Activated T-helper 1 cell treated with Interleukin-2 at 50 U/mL for 16 hours (primary cell): ENCODE data around the gene MAGI2.

Source experiments
- DNase-seq: peaks from one replicate; pipeline ENCODE4 v3.0.0-alpha.2; 2020; ENCODE audit warnings: low read depth

The MAGI2 gene

DNA sequence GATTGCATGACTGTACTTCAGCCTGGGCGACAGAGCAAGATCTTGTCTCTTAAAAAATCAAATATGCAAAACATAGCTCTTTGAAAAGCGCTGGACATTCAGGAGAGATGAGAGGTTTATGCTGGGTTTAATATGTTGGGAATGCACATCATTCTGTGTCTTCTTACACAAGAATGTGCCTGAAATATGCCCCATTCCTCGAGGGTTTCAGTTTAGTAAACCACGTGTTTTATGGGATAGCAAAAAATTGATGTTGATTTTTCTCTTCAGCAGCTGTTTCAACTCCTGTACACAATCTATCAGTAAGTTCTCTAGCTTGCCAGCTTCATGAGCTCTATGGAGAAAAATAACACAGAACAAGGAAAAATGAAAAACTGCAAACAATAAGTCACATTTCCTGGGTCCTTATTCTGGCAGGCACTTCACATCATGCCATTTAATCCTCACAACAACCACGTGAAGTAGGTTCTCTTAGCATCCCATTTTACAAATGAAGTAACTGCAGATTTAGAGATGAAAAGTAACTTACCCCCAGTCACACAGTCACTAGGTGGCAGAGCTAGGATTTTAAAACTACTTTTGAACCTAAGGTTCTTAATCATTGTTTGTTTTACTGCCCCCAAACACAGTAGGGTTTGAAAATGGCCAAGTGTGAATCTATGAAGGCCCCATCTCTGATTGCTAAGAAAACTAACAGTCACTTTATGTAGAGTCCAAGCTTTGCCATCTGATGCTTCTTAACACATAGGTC lies 1231.3 kb downstream of the MAGI2 start:
- no peak for DNase-seq

DNA sequence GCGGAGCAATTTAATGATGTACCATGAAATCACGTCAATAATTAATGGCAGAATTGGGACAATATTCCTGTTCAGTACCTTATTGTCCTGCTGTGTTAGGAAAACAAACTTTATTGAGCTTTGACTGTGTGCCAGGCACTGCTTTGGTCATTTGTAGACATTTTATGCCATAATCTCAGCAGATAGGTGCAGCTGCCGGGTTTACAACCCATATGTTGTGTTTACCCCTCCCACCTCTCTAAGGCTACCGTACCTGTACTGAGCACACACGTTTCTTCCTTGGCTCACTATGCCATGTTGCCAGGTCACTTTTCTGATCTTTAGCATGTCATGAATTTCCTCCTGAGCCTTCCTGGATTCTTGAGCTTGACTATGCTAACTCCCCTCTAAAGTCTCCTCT lies 1232.7 kb downstream of the MAGI2 start:
- no peak for DNase-seq

DNA sequence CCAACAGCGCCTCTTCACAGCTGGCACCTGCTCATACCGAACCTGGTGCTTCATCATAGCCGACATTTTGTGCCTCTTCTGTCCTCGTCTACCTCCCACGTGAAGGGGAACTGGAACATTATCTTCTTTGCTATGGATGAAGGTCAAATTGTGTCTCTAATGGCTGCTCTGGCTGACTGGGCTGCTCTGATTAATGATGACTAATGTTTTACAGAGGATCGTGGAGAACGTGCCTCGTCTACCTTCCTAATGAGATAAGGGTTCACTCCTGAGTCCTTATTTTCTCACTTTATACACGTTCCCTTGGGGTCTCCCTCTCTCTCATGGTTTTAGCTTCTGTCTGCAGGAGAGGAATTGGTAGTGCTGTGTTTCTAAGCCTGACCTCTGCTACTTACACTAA lies 1234.6 kb downstream of the MAGI2 start:
- no peak for DNase-seq

DNA sequence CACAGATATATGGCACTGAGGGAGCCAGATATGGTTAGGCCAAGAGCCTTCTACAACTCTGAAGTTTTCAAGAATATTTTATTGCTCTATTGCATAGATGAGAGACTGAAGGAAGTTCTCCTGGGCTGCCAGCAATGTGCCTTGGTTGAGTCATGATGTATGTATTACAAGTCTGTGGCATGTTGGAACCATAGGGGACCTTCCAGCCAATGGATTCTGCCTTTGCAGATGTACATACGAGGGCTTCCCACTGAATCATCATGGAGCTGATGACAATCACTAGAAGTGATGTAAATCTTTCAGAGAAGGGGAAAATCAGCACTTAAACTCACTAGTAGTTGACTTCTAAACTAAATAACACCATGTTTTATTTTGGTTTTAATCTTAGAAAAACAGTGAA lies 1235.4 kb downstream of the MAGI2 start:
- DNase-seq = no peak

DNA sequence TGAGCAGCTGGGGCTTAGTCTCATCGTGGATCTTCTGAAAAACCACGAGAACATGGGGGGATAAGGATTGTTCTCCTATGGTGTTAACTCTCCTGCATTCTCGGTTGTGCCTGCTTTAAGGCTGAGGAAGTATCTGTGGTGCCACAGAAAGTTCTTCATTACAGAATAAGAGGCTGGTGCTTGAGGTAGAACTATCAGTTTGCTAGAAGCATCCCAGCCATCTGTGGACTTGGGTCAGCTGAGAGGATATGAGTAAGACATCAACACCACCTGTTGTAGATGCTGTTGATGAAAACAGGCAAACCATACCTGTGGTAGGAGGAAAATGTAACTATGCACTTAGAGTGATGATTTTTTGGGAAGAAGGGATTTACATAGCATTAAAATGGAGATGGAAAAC lies 1238.3 kb downstream of the MAGI2 start:
- DNase-seq = no peak

DNA sequence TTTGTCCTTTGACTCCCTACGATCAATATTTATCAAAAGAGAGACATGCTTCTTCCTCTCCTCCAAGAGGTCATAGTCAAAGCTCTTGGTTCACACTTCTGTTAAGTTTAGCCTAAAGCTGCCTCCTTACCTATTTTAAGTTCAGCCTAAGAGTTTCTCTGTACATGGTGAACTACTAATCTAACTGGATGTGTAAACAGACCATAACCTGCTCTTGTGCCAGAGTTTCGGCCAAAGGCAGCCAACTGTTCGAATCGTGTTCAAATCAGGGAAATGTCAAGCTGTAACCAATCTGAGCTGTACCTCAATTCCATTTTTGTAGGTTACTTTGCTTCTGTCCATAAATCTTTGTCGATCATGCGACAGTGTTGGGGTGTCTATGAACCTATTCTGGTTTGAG lies 1240.1 kb downstream of the MAGI2 start:
- no peak for DNase-seq

DNA sequence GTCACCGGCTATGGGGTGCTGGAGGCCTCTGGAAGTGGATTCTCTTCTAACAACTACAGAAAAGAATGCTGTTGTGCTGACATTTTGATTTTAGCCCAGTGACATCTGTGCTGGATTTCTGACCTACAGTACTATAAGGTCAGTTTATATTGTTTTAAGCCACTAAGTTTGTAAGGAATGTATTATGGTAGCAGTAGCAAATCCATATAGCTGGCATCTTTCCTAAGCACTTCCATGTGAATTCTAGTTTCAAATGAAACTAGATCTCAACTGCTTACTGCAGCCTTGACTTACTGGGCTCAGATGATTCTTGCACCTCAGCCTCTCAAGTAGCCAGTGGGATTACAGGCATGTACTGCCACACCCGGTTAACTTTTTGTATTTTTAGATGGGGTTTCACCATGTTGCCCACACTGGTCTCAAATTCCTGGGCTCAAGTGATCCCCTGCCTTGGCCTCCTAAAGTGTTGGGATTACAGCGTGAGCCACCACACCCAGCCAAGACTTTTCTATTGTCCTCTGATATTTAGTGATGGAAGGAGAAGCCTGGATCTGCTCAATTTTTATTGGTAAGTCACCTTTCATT lies 1240.9 kb downstream of the MAGI2 start:
- DNase-seq = no peak

DNA sequence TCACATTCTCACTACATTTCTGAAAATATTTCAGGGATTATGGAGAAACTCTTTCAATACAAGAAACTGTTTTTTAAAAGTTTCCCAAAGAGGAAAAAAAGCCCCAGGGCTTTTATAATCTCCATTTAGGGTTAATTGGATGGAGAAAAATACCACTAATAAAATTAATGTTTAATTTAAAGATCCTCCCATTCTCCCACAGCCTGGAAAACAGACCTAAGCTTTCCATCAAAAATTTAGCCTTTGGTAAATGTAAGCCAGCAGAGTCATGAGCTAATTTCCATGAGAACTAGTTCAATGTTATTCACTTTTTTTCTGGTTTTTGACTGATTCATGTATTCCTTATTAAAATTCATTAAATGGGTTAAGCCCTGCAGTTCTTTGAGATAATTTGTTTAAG lies 1246.2 kb downstream of the MAGI2 start:
- DNase-seq = no peak

DNA sequence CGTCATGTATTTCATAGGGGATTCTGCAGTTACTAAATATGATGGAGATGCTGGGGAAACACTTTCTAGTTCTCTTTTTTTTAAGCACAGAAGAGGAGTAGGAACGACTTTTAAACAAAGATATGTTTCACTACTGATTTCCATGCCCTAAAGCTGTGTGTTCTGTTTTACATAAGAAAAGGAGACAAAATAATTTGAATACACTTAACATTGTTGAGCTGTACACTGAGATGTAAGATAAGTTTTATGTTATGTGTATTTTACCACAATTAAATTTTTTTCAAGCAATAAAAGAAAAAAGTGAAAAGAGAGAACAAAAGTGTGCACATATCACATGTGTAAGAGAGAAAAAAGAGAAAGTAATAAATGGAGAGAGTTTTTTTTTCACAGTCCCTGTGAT lies 1246.7 kb downstream of the MAGI2 start:
- no peak for DNase-seq

DNA sequence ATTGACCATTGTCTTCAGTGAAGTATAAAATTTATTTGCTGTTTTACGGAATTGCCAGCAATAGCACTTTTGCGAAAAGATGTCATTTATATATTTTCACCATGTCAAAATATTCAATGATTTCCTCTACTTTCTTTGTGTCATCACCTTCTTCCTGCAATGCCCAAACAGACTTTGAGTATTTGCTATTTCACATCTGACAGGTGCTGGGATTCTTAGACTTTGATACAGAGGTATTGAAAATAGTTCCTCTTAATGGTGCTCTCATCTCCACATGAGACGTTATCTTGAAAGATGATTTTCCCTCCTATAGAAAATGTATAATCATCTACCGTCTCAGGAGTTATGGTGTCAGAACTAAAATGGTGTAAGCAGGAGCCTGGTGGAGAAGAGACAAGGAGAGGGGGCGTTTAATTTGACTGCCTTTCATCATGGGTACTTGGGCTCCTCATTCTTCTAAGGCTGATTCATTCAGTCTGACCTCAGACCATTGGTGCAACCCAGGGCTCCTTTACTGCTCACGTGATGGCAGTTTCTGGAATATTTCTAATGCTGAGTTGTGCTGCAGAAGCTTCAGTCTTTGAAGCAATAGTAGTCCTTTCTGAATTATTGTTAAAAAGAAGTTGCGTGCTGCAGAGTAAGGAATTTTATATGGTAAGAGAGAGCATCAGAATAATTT lies 1250.3 kb downstream of the MAGI2 start:
- DNase-seq = no peak

DNA sequence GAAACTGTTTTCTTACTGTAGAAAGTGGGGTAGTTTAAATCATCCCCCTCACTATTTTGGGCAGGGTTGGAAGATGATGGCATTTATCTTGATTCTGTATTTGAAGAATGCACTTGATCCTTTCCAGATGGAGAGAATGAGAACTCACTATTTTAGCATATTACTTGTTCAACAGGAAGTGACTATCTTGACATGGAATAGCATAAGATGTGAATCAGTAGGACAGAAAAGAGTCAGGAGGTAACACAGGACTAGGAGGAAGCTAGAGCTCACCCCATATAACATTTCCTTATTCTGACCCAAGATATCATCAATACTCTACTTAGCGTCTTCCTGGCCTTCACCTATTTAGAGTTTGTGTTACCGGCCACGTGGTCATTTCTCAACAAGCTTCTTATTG lies 1254.7 kb downstream of the MAGI2 start:
- no peak for DNase-seq

DNA sequence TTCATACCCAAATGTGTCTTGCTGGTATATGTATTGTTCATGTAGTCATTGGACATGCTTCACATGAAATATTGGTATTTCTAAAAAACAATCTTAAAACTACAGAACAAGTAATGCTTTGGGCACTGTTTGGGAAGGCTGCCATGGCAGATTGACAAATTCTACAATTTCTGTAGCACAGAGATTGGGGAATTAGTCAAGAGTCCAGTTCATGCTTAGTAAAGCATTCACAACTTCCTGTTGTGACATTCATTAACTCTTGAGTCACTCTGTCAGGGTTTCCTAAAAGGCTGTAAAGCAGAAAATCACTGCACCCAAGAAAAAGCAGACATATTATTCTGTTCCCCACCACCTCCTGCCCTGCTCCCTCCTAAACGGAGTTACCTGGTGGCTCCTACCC lies 1256.0 kb downstream of the MAGI2 start:
- DNase-seq = no peak

DNA sequence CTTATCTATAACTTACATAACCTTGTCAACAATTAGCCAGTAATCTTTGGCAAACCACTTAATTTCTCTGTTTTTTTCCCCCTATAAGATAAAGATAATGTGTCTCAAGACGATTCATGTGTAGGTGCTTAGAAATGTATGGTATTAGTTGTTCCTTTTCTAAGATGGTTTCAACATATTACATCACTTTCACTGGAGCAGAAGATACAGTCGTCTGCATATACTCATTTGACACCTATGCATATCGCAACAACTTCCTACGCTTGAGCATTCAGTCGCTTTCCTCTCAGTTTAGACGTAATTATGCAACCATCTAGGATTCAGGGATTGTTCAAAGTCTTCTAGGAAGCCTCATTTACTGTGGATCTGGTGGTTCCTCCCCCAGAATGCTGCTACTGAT lies 1258.2 kb downstream of the MAGI2 start:
- no peak for DNase-seq

DNA sequence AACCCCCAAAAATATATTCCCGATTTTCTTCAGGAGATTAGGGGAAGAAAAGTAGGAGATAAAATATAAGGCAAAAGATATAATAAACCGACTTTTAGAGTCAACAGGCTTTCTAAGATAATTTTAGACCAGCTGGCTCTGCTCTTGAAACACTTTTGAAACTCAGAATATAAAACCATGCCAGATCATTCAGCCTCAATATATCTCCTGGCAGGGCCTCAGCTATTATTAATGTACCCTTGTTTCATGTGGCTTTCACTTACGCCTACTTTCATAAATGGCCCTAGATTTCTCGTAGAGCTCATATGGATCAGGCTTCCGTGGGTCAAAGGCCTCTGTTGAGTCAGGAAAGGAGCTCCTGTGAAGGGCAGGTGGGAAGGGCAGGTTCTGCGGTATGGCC lies 1258.9 kb downstream of the MAGI2 start:
- DNase-seq = no peak

DNA sequence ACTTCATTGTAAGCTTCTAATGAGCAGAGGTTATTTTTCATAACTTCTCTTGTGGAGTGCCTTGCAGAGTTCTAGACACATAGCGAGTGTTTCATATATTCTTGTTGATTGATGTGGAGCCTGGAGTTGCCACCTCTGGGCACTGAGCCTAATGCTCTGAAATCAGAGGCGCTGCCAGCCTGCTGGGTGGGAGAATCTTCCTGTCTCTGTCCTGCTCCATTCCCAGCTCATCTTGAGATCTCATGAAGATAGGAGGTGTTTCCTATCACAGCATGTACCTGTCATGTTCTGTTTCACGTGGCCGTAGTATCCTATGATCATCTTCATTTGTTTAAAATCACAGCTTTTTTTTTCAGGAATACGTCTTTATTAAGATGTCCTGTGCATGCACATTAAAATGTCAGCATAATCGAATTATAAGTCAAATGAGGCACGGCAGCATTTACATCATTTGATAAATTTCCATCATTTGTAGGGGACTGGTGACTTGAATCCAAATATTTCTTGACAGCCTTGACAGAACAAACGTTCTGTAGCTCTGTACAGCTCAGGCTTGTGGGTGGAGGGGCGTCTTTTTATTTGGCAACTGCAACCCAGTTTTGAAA lies 1261.9 kb downstream of the MAGI2 start:
- DNase-seq = no peak

DNA sequence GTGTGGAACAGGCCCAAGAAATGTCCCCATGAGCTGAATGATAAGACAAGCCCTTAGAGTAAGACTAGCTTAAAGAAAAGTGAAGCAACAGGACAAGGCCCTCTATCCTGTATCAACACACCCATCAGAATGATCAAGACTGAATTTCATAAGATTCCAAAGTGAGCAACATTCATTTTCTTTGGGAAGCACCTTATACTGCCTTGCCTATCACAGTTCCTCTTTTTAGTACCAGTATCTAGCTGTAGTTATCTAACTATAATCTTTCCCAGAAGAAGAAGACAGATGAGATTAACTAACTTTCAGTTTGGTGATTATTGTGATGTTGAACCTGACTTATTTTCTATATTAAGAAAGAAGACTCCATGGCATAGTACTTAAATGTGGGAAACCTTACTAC lies 1263.7 kb downstream of the MAGI2 start:
- no peak for DNase-seq

DNA sequence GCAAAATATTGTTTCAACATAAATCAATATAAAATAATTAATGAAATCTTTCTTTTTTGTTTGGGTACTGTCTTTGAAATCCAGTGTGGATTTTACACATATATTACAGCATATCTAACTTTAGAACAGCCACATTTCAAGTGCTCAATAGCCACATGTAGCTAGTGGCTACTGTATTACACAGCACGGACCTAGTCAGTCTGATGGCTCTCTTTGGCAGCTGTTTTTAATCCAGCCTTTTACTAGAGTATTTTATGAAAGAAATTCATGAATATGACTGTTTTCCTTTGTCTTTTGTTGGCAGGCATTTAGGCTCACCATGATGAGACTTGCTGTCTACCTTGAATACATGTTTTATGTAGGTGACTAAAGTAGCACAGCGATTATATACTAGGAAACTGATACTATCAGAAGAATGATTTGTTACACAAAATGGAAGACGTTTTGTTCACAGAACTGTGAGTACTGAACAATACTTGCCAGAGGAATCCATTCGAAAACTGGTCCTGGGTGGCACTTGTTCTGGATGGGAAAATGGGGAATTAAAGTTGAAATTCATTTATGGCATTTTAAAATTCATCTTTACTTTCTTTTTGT lies 1268.2 kb downstream of the MAGI2 start:
- no peak for DNase-seq

DNA sequence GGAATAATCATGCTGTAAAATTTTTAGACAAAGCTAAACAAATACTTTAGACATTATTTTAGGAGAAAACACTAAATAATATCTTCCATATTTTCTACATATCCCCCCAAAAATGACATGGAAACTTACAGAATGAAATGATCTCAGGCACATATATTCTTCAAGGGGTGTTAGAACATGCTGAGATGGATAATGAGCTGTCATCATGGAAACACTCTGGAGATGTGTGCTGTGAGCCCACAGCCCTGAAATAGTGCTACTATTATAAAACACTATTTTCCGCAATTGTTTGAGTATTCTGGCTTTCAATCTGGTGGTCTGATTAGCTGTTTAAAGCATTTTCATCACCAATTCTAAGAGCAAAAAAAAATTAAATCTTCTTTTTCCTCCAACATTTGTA lies 1269.2 kb downstream of the MAGI2 start:
- no peak for DNase-seq

DNA sequence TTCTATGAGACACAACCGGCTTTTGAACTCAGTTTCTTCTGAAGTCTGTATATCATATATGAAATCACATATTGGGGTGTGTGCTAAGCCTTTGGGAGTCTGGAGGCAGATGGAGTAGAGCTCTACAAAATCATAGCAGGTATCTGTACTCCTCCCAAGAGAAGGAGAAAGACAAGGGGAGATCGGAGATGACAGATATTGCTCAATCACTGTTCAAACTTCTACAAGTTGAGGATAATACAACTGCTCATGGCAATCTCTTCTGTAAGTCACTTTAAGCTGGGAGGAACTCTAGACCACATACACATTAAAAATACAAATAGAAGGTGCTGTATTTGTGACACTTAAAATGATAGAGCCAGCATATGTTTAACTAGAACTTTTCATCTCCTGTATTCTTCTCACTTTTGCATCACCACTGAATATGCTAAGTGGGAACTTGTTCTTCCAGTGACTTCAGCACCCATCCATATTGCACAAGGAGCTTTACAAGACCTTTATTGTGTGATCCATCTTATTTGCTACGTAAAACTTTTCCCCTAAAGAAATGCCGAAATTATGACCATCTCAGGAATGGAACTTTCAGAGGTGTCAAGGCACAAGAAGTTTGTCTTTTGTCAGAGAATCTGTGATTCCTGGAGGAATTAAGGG lies 1273.5 kb downstream of the MAGI2 start:
- no peak for DNase-seq

DNA sequence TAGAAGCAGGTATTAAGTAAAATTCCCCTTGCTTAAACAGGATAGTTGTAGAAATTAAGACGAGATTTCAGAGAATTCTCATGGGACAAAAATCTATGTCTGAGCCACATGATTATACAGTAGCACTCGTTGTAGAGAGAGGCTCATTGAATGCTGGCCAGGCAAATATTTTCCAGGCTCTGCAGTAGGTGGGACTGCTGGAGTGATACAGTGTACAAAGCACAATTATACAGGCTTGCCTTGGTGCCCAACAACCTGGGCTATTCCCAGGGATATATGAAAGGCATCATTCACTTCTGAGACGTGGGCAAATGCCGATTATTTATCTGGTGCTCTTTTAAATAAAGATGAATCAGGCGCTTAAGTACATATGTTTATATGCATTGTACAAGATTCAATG lies 1274.3 kb downstream of the MAGI2 start:
- DNase-seq = no peak

DNA sequence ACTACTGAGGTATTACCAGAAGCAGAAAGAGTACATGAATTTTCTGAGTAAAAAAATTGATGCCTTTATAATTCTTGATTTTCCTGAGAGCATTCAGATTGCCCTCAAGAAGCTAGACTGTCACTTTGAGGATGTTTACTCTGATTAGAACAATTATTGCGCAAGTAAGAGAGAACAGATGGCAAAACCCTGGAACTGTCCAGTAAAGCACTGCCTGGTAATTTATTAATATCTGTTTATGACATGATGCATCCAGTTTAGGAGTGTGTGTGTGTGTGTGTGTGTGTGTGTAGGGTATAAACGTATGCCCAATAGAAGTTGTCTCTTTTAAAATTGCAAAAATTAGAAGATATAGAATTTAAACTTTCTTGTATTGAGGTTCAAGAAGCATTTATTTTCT lies 1275.1 kb downstream of the MAGI2 start:
- no peak for DNase-seq

DNA sequence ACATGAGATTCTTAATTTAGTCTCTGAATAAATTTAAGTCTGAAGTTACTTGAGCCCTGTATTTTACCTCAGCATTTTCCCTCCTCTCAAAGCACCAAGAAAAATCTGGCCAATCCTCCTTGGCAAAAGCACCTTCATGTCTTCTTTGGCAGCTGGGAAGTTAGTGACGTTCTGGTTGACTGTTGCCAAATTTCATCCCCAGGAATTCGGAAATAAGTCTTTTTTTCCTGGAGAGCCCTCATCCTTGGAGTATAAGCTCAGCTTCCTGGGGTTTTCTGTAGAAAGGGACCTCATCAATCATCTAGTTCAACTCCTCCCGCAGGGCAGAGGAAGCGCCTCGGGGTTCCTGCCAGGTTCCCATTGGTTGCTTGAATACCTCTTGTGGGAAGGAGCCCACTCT lies 1277.3 kb downstream of the MAGI2 start:
- no peak for DNase-seq
